ENCODE measurements around the gene RNU6-9. TPM values are rescaled to one million over a fixed set of nuclear protein-coding genes. Genes with fewer than 3 reads are reported as not detected.
A peak's percentile ranks its signal among the peaks of the same experiment; 100 is the strongest.

Gene RNU6-9
- total RNA-seq, 1 experiment from 2014 or later: not detected

- Histone ChIP-seq H3K27ac (no peak overlapping the region), H3F3A (ENCODE audit: insufficient read depth, low read depth) (peaks cover 32% of the 10 kb centered on the region), H3K9me2 (ENCODE audit: insufficient read depth) (no peaks in the 10 kb centered on the region), H3K36me3 (ENCODE audit: low read depth) (no peaks in the 10 kb centered on the region), H4K20me1 (ENCODE audit: insufficient read depth) (peaks cover 38% of the 10 kb centered on the region), H3K4me1 (replicated peaks; ENCODE audit: insufficient read depth) (peaks cover 31% of the 10 kb centered on the region), H3K79me2 (ENCODE audit: low read depth) (no peaks in the 10 kb centered on the region), H3K4me3 (peak overlapping the region; percentile 35; the same call in 1 of the 2 replicates), H3K4me2 (peak overlapping the region; percentile 77), H3K27me3 (ENCODE audit: insufficient read depth, low read depth) (no peaks in the 10 kb centered on the region), H2AFZ (no peak overlapping the region), H3K9me3 (ENCODE audit: insufficient read depth, low read depth) (no peaks in the 10 kb centered on the region)
- no peak for TF ChIP-seq EZH2 (IDR thresholded peaks at IDR 0.05; ENCODE audit: low read depth)
- TF ChIP-seq CTCF (conservative IDR thresholded peaks at IDR 0.05): no peak
- intact Hi-C loops (cut with micrococcal nuclease; ENCODE audit: unreplicated experiment): no loop called here
- DNase-seq: no peak
- POLR2A ChIA-PET (ENCODE audit: unreplicated experiment): no interaction called here
- CTCF ChIA-PET: no interaction called here
- no TSS peak for BruUV-seq (replicated peaks)
Observed at GRCh38 chr19:941292-942132, 48.2 kb downstream of the RNU6-9 start.

- BruUV-seq (replicated peaks): no TSS peak
- POLR2A ChIA-PET (ENCODE audit: unreplicated experiment): no interaction called here
Observed at GRCh38 chr19:942133-942645, 48.9 kb downstream of the RNU6-9 start.

More at GRCh38 chr19:942133-942645, 48.9 kb downstream of the RNU6-9 start:
- H3K4me3 ChIP-seq: no peak overlapping the region
- H3F3A ChIP-seq (ENCODE audit: insufficient read depth, low read depth): peaks cover 32% of the 10 kb centered on the region
- no peaks in the 10 kb centered on the region for H3K27me3 ChIP-seq (ENCODE audit: insufficient read depth, low read depth)
- no peak for TF ChIP-seq CTCF (conservative IDR thresholded peaks at IDR 0.05)
- TF ChIP-seq EZH2 (IDR thresholded peaks at IDR 0.05; ENCODE audit: low read depth): no peak
- no peaks in the 10 kb centered on the region for H3K79me2 ChIP-seq (ENCODE audit: low read depth)
- H3K9me3 ChIP-seq (ENCODE audit: insufficient read depth, low read depth): no peaks in the 10 kb centered on the region
- CTCF ChIA-PET: no interaction called here
- H3K4me1 ChIP-seq (replicated peaks; ENCODE audit: insufficient read depth): peaks cover 31% of the 10 kb centered on the region
- H3K36me3 ChIP-seq (ENCODE audit: low read depth): no peaks in the 10 kb centered on the region
- intact Hi-C loops (cut with micrococcal nuclease; ENCODE audit: unreplicated experiment): no loop called here
- H3K4me2 ChIP-seq: no peak overlapping the region
- H4K20me1 ChIP-seq (ENCODE audit: insufficient read depth): peaks cover 38% of the 10 kb centered on the region
- no peak for DNase-seq
- no peak overlapping the region for H3K27ac ChIP-seq
- no peak overlapping the region for H2AFZ ChIP-seq
- H3K9me2 ChIP-seq (ENCODE audit: insufficient read depth): no peaks in the 10 kb centered on the region

Other genes with a start within 250 kb of the RNU6-9 start
- 54.4 and 63.7 TPM in 2 replicates for gene RNF126, start 230.3 kb upstream of the RNU6-9 start, total RNA-seq (2021)
- gene FSTL3, start 217.1 kb upstream of the RNU6-9 start, total RNA-seq (2021): 40.9 and 85.1 TPM in 2 replicates
- not detected in 2 replicates for gene PRSS57, start 198.0 kb upstream of the RNU6-9 start, total RNA-seq (2021)
- 1.8 and 6.1 TPM in 2 replicates for gene PALM, start 184.5 kb upstream of the RNU6-9 start, total RNA-seq (2021)
- 91.6 and 101 TPM in 2 replicates for gene MISP, start 142.4 kb upstream of the RNU6-9 start, total RNA-seq (2021)
- gene PTBP1, start 96.0 kb upstream of the RNU6-9 start, total RNA-seq (2021): 461 and 542 TPM in 2 replicates
- gene PLPPR3, start 71.5 kb upstream of the RNU6-9 start, total RNA-seq (2021): 0.81 and 0.90 TPM in 2 replicates
- not detected in 2 replicates for gene AZU1, start 65.6 kb upstream of the RNU6-9 start, total RNA-seq (2021)
- gene PRTN3, start 52.5 kb upstream of the RNU6-9 start, total RNA-seq (2021): not detected in 2 replicates
- gene ELANE, start 41.2 kb upstream of the RNU6-9 start, total RNA-seq (2021): not detected in 2 replicates
- 8.0 and 17.1 TPM in 2 replicates for gene CFD, start 33.8 kb upstream of the RNU6-9 start, total RNA-seq (2021)
- gene MED16, start 297 bp upstream of the RNU6-9 start, total RNA-seq (2021): 54.7 and 63.8 TPM in 2 replicates
- 55.8 and 57.5 TPM in 2 replicates for gene R3HDM4, start 19.7 kb downstream of the RNU6-9 start, total RNA-seq (2021)
- not detected in 2 replicates for gene KISS1R, start 23.8 kb downstream of the RNU6-9 start, total RNA-seq (2021)
- gene ARID3A, start 32.6 kb downstream of the RNU6-9 start, total RNA-seq (2021): 9.2 and 10.7 TPM in 2 replicates
- gene WDR18, start 90.9 kb downstream of the RNU6-9 start, total RNA-seq (2021): 61.5 and 95.3 TPM in 2 replicates
- 0.11 and 0.13 TPM in 2 replicates for gene GRIN3B, start 106.9 kb downstream of the RNU6-9 start, total RNA-seq (2021)
- gene TMEM259, start 127.6 kb downstream of the RNU6-9 start, total RNA-seq (2021): 155 and 162 TPM in 2 replicates
- gene RNU6-2, start 128.0 kb downstream of the RNU6-9 start, total RNA-seq (2021): not detected in 2 replicates
- 168 and 206 TPM in 2 replicates for gene CNN2, start 133.1 kb downstream of the RNU6-9 start, total RNA-seq (2021)
- 29.9 and 32.0 TPM in 2 replicates for gene ABCA7, start 146.6 kb downstream of the RNU6-9 start, total RNA-seq (2021)
- 20.2 and 20.6 TPM in 2 replicates for gene ARHGAP45, start 173.7 kb downstream of the RNU6-9 start, total RNA-seq (2021)
- 180 and 237 TPM in 2 replicates for gene POLR2E, start 201.9 kb downstream of the RNU6-9 start, total RNA-seq (2021)
- gene GPX4, start 210.5 kb downstream of the RNU6-9 start, total RNA-seq (2021): 465 and 489 TPM in 2 replicates